Pons (tissue), 1 donor: ENCODE data around the gene EYA4.

Experiments
- DNase-seq: peaks from one replicate; pipeline ENCODE4 v3.0.0-alpha.2; 2016; ENCODE audit warnings: low spot score

The EYA4 gene

DNA sequence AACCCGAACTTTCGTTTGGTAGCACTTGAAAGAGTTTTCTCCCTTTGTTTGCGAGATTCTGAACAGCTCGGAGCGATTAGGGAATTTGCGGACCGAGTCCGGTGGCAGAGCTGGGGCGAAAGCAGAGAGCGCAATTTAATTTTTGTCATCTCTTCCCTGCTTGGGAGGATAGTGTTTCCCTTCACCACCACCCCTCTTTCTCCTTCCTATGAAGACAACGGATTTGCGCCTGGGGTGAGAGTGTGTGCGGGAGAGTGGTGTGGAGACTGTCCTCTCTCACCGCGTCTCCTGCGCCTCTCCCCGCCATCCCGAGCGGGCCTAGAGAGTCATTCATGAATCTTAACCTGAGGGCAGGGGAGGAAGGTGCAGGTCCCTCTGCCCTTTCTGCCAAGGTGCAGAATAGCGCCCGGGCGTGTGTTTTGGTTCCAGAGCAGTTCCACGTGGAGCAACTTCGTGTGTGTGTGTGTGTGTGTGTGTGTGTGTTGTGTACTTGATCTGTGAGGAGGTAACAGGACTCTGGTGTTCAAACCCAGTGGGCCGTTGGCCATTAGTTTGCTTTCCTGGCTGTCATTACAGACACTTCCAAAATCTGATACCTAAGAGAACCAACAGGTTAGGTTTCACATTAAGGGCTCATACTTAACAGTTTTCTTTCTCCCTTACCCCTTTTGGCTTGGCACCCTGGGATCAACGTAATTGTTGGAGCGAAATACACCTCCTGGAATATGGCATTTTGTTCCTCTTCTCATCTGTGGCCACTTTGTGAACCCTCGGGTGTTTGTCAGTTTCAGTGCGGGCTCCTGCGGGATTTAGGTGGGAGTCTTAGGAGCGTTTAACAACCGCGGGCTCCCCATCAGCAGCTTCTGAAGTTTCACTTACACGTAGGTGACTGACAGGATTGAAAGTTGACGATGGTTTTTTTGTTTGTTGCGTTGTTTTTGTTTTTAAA lies 1.8 kb downstream of the EYA4 start:
- DNase-seq = peak; percentile 32

DNA sequence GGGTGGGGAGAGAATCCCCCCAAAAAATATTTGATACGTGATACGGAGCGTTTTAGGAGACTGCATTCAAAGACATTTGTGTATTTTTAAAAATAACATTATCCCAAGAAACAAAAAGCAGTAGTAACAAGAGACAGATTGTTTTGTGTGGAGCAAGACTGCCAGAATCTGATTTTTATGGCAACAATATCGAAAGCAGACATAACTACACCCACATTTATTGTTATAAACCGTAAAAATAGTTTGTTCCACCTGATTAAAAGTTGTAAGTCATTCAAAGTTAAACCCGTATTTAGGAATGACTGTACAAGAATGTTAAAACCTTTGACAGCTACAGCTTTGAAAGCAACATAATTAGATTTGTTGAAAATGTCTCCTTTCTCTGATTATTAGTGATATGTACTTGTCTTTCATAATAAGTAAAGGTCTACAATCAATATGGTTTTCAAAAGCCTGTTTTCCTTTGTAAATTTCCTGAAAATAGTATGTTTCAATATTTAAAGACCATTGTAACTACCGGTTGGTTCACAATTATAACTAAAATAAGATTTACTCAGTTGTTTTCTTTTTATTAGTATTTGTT lies 2.7 kb downstream of the EYA4 start:
- no peak for DNase-seq

DNA sequence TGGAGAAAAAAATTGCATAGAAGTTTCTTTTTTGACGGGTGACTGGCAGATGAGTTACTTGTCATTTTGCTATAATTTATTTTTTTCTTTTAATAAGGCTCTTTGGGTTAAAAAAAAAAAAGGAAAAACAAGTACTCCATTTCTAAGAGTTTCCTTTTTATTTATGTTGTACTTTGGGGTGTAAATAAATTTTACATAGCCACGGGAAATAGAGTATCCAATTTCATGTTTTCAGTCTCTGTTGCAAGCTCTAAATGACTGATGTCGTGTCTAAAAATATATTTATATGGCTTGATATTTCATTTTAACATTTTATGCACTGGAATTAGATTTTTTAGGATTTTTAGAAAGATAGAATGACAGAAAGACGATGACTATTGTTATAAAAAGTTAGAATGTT lies 3.4 kb downstream of the EYA4 start:
- no peak for DNase-seq

DNA sequence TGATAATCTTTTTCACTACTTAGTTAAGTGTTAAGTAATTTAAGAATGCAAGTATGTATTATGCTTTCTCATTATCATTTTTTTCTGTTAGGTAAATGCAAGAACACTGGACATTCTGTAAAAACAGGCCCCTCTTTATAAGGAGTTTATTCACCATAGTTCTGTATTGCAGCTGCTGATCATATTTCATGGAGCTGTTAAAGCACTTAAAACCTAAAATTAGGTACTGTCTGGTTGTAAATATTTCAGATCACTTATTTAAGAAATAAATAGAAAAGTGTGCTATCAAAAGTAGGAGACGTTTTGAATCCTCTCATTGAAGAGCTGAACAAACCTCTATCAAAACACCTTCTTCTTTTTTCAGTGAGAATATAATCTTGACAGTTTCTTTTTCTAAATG lies 3.9 kb downstream of the EYA4 start:
- no peak for DNase-seq

DNA sequence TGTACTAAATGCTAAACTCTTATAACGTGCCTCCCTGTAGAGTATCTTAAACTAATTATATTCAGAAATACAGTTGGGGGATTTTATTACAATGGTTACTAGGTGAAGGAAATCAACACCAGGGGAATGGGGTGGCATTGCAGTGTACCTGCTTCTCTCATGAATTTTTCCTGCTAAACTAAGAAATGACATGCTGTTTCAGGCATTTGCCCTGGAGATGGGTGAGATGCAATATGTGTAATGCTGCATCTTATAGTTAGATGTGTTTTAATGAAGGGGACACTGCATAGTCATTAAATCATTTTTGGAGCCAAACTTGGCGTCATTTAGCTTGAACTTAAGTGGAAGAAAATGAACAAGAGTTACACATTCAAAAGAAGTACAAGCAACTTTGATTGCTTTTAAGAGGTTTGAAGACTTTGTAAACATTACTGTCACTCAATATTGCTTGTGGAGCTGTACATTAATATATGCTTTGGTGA lies 4.3 kb downstream of the EYA4 start:
- no peak for DNase-seq

DNA sequence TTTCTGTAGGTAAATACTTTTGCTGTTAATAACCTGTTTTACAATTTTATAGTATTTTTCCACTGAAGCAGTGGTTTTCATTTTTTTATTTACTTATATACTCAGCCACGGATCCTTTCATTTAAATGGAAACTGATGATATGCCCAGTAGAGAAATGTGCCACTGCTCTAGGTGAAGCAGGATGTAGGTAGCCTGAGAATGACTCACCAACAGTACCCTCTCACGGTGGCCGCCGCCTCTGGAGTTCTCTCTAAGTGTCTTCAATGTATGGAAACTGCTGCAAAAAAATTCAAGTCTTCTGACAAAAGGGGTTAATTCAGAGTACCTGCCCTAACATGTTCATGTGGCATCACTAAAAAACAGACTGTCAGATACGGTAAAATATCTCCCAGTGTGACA lies 6.4 kb downstream of the EYA4 start:
- no peak for DNase-seq

DNA sequence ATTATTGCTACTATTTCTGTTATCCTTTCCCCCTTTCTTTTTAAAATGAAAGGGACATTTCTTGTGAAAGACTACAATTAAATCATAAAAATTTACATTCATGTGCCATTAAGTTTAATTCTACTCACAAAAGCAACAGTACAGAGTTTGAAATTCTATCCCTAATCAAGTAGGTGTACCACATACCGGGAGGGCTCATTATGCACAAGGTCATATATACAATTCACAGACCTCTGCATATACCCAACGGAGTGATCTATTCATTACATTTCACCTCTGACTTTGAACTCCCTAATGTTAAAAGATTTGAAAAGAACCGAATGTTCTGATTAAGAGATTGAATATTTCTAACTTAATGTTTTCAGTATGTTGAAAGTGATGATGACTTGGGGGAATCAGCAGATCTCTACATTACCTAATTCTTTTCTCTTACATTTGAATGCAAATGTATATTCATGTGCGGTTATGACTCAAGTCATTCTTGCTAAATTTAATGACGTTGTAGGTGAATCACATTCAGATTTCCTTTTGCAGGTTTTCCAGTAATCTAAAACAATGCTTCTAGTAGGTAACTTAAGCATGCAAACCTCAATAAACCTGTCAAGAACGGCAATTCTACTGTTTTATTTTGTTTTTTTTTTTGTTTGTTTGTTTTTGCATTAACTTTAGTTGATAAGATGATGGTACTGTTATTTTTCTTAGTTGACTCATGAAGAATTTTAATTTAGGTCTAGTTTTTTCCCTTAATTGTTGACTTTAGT lies 7.3 kb downstream of the EYA4 start:
- no peak for DNase-seq

DNA sequence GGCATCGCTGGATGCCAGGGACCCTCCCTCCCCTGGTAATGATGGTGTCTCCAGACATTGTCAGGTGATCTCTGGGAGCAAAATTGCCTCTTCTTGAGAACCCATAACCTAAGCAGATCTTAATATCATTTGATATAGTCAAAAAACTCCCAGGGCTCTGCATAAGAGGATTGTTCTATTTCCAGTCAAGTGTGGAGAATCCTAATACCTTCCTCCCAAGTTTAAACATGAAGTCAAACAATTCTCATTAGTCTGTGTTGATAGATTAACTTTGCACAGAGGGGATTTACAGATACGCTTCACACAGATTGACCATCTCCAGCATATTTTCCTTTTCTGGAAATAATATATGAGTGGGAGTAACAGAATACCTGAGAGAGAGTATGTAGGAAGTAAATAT lies 10.5 kb downstream of the EYA4 start:
- no peak for DNase-seq

DNA sequence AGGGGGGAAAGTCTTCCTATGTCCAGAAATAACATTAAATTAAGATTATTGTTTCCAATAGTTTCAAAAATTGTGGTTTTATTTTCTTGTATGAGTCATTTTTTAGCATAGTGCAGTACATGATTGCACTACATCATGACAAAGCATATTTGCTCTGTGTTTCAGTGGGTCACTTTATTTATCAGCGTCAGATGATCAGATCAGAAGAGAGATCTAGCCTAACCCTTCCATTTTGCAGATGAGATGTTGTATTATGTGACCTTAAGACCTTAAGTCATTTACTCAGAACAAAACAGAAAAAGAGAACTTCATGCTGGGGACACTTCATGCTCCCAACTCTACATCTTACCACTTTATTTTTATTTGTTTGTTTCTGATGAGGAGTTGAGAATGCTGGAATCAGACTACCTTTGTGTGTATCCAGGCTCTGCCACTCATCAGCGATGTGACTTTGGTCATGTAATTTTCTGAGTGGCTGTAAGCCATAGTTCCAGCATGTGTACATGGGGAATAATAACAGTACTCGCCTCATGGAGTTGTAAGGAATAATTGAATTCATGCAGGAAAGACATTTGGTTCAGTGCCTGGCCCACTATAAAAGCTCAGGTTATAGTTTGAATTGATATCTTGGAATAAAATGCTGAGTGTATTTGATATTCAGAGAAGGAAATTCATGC lies 13.5 kb downstream of the EYA4 start:
- DNase-seq = no peak

DNA sequence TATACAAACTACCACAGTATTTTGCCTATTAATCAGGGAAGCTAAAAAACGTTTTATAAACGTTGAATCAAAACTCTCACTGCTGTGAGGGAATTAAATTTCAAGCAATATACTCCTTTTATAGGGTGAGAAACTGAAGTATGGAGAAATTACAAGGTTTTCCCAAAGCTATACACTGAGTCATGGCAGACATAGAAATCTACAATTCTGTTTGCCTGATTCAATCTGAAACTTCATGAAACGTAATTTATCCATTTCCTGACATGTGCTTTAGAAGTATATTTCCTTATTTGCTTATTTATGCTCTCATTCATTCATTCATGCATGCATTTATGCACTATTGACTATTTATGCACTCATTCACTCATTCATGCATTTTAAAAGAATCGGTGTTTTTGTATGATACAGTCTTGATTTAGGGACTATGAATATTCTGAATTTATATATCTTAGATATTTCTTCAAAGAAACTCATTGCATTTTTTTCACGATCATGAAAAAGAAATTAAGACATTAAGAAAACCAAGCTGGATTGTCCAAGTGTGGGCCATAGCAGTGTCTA lies 16.5 kb downstream of the EYA4 start:
- no peak for DNase-seq

DNA sequence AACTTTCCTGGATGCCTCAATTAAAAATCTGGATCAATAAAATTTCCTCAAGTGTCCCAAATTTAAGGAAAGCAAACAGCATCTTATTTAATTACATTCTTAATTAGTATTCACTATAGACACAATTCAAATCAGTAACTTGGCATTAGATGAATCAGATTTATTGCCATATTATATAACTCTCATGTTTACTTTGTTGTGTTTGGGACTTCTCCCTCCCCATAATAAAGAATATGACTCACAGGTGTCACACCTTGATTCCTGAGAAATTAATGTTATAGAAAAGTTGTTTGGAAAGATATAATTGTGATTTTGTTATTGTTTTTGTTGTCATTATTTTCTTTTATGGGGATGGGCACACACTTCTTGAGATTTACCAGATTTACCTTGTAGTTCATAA lies 18.4 kb downstream of the EYA4 start:
- DNase-seq = no peak

DNA sequence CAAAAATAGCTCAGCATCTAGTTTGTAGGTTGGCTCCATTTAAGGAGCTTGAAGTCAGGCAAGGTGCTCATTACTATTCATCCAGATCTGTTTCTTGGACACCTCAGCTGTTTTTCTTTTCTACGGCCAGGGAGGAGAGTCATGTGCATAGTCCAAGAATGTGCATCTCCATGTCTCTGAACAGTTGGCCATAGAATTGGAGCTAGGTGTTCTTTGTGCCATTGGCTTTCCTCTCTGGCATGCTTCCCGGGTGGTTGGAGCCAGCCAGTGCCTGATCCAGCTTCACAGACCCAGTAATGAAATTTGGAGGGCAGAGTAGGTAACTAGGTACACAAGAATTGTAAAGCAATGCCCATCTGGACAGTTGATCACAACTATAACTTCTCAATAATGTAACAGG lies 21.6 kb downstream of the EYA4 start:
- no peak for DNase-seq

DNA sequence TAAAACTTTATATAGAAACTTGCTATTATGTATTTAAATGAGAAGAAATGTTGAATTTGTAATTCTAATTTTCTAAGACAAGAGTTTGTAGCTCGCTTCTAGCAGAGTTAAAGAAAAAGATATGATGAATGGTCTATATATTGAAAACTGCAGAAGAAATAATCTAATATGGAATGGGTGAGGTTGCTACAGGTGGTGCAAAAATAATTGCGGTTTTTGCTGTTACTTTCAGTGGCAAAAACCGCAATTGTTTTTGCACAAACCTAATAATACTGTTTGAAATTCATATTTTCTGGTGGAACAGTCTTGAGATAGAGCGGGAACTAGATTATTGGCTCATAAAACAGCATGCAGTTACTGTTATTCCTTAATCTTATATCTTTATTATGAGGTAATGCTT lies 23.9 kb downstream of the EYA4 start:
- DNase-seq = no peak

DNA sequence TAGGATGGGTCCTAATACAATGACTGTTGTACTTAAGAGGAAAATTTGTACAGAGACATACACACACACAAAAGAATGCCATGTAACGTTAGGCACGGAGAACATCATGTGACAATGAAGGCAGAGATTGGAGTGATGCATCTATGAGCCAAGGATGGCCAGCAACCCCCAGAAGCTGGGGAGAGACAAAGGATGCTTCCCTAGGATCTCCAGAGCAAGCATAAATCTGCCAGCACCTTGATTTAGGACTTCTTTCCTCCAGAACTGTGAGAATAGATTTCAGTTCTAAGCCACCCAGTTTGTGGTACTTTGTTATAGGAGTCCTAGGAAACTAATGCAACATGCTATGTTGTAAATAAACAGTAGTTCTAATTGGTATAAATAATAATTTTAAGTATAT lies 25.0 kb downstream of the EYA4 start:
- DNase-seq = no peak

DNA sequence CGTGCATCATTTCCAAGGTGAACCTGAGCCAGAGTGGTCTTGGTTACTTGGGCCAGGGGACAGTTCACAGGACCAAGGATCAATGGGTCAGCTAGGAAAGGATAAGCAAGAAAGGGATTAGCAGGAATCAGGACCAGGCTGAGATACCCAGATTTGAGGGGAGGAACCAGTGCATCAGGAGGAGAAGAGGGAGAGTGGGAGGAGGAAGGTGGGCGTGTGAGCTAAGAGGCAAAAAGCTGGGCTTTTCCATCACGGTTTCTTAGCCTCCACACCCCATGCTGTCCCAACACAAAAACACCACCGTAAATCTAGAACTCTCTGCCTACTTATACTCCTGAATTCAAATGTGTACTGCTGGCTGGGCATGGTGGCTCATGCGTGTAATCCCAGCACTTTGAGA lies 27.5 kb downstream of the EYA4 start:
- DNase-seq = no peak

DNA sequence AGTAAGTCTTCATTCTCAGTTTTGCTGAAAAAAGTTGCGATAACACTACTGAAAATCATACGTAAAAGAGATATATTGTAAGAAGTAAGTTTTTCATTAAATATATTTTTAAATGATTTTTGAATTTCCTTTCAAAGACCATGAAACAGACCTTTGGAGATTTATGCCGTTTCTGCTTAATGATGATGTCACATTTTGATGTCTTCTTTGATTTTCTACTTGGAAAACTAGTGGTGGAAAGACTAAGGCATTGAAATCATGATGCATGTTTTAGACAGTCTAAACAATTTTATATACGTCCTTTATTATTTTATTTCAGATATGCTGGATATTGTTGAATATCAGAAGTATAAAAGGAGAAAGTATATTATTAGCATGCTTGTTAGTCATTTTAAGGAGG lies 33.7 kb downstream of the EYA4 start:
- DNase-seq = no peak

DNA sequence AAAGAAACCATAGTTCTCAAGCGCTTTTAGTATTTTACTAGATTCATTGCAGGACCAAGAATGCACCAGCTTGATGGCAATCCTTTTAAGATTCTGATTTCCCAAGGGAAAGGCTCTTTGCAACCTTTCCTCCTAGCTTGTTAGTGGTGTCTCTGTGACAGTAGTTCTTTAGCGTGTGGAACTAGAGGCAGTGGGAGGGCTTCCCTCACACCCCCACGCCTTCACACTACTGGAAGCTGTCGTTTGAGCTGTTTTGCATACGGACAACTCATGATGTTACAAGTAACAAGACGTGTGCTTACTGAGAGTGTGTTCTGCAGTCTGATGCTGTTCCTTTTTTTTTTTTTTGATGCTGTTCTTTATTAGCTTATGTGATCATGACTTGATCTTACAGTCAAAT lies 34.1 kb downstream of the EYA4 start:
- DNase-seq = no peak

DNA sequence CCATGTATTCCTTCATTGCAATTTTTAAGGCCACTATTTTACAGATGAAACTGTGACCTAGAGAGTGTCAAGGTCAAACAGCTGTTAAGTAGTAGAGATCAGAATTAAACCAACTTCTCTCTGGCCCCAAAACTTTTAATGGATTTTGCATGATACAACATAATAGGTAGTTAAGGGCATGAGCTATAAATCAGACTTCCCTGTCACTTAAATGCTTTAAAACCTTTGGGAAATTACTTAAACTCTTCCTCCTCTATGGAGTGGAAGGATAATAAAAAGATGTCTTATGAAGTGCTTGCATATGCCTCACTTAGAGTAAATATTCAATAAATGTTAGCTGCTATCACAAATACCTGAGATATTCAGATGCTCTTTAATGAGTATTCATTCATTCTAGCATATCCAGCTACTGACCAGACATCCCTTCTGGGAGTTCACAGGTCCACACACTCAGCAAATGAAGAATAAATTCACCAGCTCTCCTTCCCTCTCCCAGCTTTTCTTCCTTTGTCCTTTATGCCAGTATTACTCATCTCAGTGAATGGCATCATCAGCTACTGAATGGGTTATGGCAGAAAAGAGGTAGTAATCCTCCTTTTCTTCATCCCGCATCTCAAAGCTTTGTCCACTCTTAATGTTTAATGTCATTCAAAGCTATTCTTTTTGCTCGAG lies 36.2 kb downstream of the EYA4 start:
- no peak for DNase-seq

DNA sequence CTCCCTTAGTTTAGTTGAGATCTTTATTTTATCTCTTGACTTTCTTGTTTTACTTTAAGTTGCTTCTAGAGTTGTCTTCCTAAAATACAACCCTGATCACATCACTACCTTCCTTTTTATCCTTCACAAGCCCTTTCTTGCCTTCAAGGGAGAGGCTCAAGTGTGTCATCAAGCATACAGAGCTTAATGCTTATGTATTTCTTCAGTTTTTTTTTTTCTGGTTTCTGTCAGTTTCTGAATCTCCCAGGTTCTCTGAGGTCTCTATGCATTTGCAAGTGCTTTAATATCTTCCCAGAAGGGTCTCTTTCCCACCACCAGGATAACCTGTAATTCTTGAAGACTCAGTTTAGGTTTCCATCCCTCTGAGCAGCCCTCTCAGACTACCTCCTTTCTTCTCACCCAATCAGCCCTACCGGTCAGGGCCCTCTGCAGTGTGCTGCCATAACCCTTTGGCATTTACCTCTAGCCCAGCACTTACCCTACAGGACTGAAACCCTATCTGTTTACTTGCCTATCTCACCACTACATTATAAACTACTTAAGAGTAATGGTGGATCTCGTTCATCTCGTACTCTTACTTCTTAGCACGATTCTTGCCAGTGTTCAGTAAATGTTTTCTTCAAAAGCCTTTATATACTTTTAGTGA lies 36.9 kb downstream of the EYA4 start:
- DNase-seq = no peak

DNA sequence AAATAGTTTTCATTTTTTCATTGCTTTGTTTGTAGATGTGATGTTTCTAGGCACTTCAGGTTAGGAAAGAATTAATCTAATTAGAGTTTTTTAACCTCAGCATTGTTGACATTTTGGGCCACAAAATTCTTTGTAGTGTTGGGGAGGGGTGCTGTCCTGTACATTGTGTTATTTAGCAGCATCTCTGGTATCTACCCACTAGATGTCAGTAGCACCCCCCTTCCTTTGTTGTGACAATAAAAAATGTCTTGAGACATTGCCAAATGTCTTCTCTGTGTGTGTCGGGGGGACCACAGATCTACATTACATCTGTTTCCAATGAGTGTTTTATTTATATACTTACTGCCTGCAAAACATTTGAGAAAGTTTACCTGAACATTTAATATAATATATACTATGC lies 45.6 kb downstream of the EYA4 start:
- peak; percentile 30 for DNase-seq

DNA sequence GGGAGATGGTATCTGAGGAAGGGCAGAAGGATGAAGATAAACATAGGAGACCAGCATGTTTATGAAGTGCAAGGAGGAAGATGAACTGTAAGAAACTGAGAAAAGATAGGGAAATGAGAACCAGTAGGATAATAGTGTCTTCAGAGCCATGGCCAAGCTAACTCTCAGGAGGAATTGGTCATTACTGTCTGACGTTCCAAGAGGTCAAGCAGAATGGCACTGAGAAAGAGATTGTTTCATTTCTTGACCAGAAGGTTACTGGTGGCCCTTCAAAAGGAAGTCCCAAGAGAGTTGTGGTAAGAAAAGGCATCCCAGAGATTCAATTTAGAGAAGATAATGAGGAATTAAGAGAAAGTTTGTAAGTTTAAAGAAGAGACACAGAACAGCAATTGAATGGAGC lies 47.5 kb downstream of the EYA4 start:
- no peak for DNase-seq
